Muscle of leg (tissue), 11 donors: ENCODE measurements around the gene USPL1. TPM values are rescaled to one million over a fixed set of nuclear protein-coding genes. Genes with fewer than 3 reads are reported as not detected.
"Not testable (repeated sequence)": the region's sequence is repeated elsewhere in the genome, so short reads cannot be mapped to it uniquely, and the experiment has no call there.

Experiments used
- DNase-seq: peaks from one replicate; pipeline ENCODE4 v3.0.0; 2013
- H3K27ac ChIP-seq: one replicate; pipeline ENCODE4 v1.5.1; 2013; ENCODE audit warnings: mild to moderate bottlenecking, low read length, control low read depth
- H3K27me3 ChIP-seq: one replicate; pipeline ENCODE4 v1.6.1; 2013; ENCODE audit warnings: low read length; ENCODE audit not compliant: control insufficient read depth, insufficient read depth
- H3K36me3 ChIP-seq: one replicate; pipeline ENCODE4 v1.6.1; 2013; ENCODE audit warnings: low read length; ENCODE audit not compliant: control insufficient read depth, insufficient read depth
- H3K4me1 ChIP-seq: one replicate; pipeline ENCODE4 v1.6.1; 2013; ENCODE audit warnings: low read length; ENCODE audit not compliant: control insufficient read depth, insufficient read depth
- H3K4me3 ChIP-seq: one replicate; pipeline ENCODE4 v1.5.1; 2013; ENCODE audit warnings: low read length, control low read depth
- H3K9me3 ChIP-seq: replicated peaks from 2 replicates; pipeline ENCODE4 v1.6.1; 2013; ENCODE audit warnings: low read depth, low read length; ENCODE audit not compliant: control insufficient read depth
- WGBS: methylation state at CpG from one replicate; pipeline ENCODE4 v1.1.5; 2013; ENCODE audit warnings: missing lambda C conversion rate; ENCODE audit not compliant: insufficient coverage; 5-methylcytosine and 5-hydroxymethylcytosine counted together
- polyA plus RNA-seq, 8 donors: library from polyadenylated mRNA; unstranded; fragments of 120-200 nt; gene quantifications; one replicate each; pipeline versions ENCODE4 v1.2.1 to v1.2.3, GENCODE V29; 2013; ENCODE audit warnings: inconsistent platforms in 1 of 8, low replicate concordance in 1 of 8; ENCODE audit not compliant: insufficient read length in 8 of 8, insufficient read depth in 1 of 8
- total RNA-seq: library from RNA; stranded (reverse); fragments of 120-200 nt; gene quantifications from one replicate; pipeline ENCODE4 v1.2.4, GENCODE V29; 2013

Gene USPL1
- total and polyA plus RNA-seq, 9 donors, result 12.1 to 18.0 (median 15.5) TPM

DNA sequence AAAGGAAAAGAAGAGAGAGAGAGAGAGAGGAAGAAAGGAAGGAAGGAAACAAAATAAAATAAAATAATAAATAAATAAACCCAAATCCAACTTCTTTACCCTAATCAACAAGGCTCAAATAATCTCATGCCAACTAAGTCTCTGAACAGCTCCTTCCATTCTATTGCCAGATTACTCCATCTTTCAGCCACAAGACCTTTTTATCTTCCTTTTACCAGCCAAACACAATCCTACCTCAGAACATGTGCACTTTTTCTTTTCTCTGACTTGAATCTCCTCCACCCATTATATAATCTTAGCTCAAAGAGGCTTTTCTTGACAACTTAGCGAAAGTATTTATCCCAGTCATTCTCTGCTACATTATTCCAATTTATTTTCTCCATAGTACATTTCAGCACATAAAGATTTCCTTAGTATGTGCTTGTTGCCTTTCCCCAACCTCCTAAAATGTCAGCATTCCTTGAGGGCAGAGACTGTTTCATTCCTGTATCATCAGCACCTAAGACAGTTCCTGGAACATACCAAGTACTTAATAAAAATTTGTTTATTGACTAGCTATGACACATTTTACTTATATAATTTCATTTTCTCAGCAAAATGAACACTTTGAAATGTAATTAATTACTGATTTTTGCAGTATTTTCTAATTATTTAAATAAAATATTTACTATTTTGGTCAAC, 33.5 kb upstream of the USPL1 start:
- H3K9me3 ChIP-seq, result no peaks in the 10 kb centered on the region
- H3K27ac ChIP-seq, result no peak overlapping the region
- no peak for DNase-seq
- no peaks in the 10 kb centered on the region for H3K4me1 ChIP-seq
- H3K4me3 ChIP-seq, result no peak overlapping the region
- no peaks in the 10 kb centered on the region for H3K27me3 ChIP-seq
- no peaks in the 10 kb centered on the region for H3K36me3 ChIP-seq
- WGBS, result 100% methylated on average over 1 of the region's 1 CpG

DNA sequence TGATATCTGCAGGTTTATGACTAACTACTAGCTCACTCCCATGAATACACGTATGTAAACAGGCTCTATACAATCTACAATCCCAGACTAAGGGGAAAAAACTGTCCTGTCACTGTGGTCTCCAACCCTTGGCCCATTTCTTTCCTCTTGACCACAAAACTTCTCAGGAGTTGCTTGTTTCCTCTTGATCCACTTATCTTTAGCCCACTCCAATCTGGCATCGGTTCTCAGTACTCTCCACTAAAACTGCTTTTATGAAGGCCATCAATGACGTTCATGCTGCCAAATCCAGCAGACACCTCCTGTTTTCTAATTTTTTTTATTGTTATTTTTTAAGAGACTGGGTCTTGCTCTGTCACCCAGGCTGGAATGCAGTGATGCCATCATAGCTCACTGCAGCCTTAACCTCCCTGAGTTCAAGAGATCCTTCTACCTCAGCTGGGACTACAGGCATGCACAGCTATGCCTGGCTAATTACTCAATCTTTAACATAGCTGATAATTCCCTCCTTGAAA, 31.9 kb upstream of the USPL1 start:
- no peak overlapping the region for H3K27ac ChIP-seq
- WGBS, result 90% methylated on average over 2 of the region's 3 CpGs
- no peaks in the 10 kb centered on the region for H3K36me3 ChIP-seq
- no peaks in the 10 kb centered on the region for H3K9me3 ChIP-seq
- H3K4me1 ChIP-seq, result no peaks in the 10 kb centered on the region
- no peak overlapping the region for H3K4me3 ChIP-seq
- DNase-seq, result no peak
- no peaks in the 10 kb centered on the region for H3K27me3 ChIP-seq

GRCh38 chr13:30587231-30587630, 30.5 kb upstream of the USPL1 start:
- Histone ChIP-seq H3K27me3 (no peaks in the 10 kb centered on the region), H3K36me3 (no peaks in the 10 kb centered on the region), H3K27ac (no peak overlapping the region), H3K9me3 (no peaks in the 10 kb centered on the region), H3K4me3 (no peak overlapping the region), H3K4me1 (no peaks in the 10 kb centered on the region)
- no CpG with 5 or more reads among the region's 1 CpG for WGBS
- DNase-seq, result no peak

DNA sequence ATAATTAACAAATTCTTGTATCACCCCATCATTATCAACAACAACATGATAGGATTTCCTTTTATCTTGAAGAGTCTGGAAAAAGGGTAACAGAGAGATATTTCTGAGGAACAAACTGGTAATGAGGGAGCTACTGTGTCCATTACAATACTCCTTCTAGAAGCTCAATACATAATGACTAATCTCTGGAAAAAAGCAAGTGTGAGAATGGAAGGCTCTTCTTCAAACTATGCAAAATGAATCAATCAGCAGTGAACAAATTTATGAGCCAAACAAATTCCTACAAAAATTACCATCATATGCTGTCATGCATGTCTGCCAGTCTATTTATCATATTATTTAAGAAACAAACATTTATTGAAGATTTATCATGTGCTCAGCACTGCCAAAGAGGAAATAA, 30.0 kb upstream of the USPL1 start:
- DNase-seq, result no peak
- Histone ChIP-seq H3K27ac (no peak overlapping the region), H3K4me1 (no peaks in the 10 kb centered on the region), H3K36me3 (no peaks in the 10 kb centered on the region), H3K27me3 (no peaks in the 10 kb centered on the region), H3K9me3 (no peaks in the 10 kb centered on the region), H3K4me3 (no peak overlapping the region)

DNA sequence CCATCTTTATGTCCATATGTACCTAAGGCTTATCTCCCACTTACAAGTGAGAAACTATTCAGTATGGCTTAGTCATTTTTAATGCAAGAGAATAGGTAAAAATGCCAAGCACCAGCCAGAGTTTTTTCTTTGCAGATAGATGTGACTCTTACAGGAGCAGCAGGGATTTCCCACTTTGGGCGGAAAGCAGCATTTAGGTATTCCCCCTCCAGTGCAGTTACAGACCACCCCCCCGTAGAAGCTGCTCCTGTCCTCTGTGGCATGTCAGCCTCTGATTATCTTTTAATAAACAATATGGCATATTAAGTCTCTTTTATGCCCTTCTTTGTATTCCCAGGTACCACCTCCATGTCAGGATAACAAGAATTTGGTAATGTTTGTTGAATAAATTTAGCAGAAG, 24.7 kb upstream of the USPL1 start:
- Histone ChIP-seq H3K9me3 (no peaks in the 10 kb centered on the region), H3K27me3 (no peaks in the 10 kb centered on the region), H3K4me1 (no peaks in the 10 kb centered on the region), H3K36me3 (no peaks in the 10 kb centered on the region), H3K27ac (no peak overlapping the region), H3K4me3 (no peak overlapping the region)
- WGBS, result 100% methylated on average over 1 of the region's 2 CpGs
- no peak for DNase-seq

- Histone ChIP-seq H3K4me1 (no peaks in the 10 kb centered on the region), H3K27ac (no peak overlapping the region), H3K36me3 (no peaks in the 10 kb centered on the region), H3K4me3 (no peak overlapping the region), H3K9me3 (no peaks in the 10 kb centered on the region), H3K27me3 (no peaks in the 10 kb centered on the region)
- DNase-seq, result no peak
- WGBS, result no CpG with 5 or more reads among the region's 3 CpGs
These were observed 17.2 kb upstream of the USPL1 start for GRCh38 chr13:30600496-30600895.

GRCh38 chr13:30601836-30602235, 15.9 kb upstream of the USPL1 start:
- no peaks in the 10 kb centered on the region for H3K9me3 ChIP-seq
- no peak for DNase-seq
- 78% methylated on average over 8 of the region's 8 CpGs for WGBS
- H3K27me3 ChIP-seq, result no peaks in the 10 kb centered on the region
- H3K27ac ChIP-seq, result no peak overlapping the region
- H3K36me3 ChIP-seq, result no peaks in the 10 kb centered on the region
- H3K4me1 ChIP-seq, result no peaks in the 10 kb centered on the region
- H3K4me3 ChIP-seq, result no peak overlapping the region

GRCh38 chr13:30605052-30605451, 12.7 kb upstream of the USPL1 start:
- Histone ChIP-seq H3K36me3 (no peaks in the 10 kb centered on the region), H3K9me3 (no peaks in the 10 kb centered on the region), H3K4me1 (peaks cover 10% of the 10 kb centered on the region), H3K27me3 (no peaks in the 10 kb centered on the region), H3K4me3 (no peak overlapping the region), H3K27ac (no peak overlapping the region)
- no peak for DNase-seq
- 84% methylated on average over 7 of the region's 7 CpGs for WGBS

DNA sequence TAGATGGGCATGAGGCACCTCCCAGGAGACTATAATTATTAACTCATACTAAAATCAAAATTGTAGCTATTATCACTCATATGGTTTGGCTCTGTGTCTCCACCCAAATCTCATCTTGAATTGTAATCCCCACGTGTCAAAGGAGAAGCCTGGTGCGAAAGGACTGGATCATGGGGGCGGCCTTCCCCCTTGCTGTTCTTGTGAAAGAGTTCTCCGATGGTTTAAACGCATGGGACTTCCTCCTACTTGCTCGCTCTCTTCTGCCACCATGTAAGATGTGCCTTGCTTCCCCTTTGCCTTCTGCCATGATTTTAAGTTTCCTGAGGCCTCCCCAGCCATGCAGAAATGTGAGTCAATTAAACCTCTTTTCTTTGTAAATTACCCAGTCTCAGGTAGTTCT, 10.5 kb upstream of the USPL1 start:
- not testable (repeated sequence) for H3K27me3 ChIP-seq, H3K36me3 ChIP-seq, H3K9me3 ChIP-seq, H3K4me3 ChIP-seq, DNase-seq, H3K27ac ChIP-seq
- WGBS, result 94% methylated on average over 5 of the region's 6 CpGs
- H3K4me1 ChIP-seq, result peaks cover 10% of the 10 kb centered on the region

GRCh38 chr13:30607908-30608307, 9.8 kb upstream of the USPL1 start:
- 80% methylated on average over 2 of the region's 4 CpGs for WGBS
- H3K27me3 ChIP-seq, result no peaks in the 10 kb centered on the region
- peak overlapping the region; percentile 37 for H3K27ac ChIP-seq
- H3K9me3 ChIP-seq, result no peaks in the 10 kb centered on the region
- H3K36me3 ChIP-seq, result no peaks in the 10 kb centered on the region
- peak; percentile 33 for DNase-seq
- peaks cover 10% of the 10 kb centered on the region for H3K4me1 ChIP-seq
- H3K4me3 ChIP-seq, result no peak overlapping the region

GRCh38 chr13:30608364-30608763, 9.4 kb upstream of the USPL1 start:
- no peak overlapping the region for H3K4me3 ChIP-seq
- DNase-seq, result peak; percentile 89
- no peaks in the 10 kb centered on the region for H3K36me3 ChIP-seq
- H3K4me1 ChIP-seq, result peaks cover 10% of the 10 kb centered on the region
- H3K27me3 ChIP-seq, result no peaks in the 10 kb centered on the region
- H3K9me3 ChIP-seq, result no peaks in the 10 kb centered on the region
- no CpG with 5 or more reads among the region's 5 CpGs for WGBS
- H3K27ac ChIP-seq, result peak overlapping the region; percentile 37
